PFSK-1 (cell line): ENCODE data around the gene BLOC1S4.

ENCODE experiments used
- FOXP2 ChIP-seq: optimal IDR thresholded peaks from 2 replicates; pipeline ENCODE3; 2011; ENCODE audit warnings: borderline replicate concordance, control low read depth, inconsistent platforms; ENCODE audit not compliant: insufficient read depth; ENCODE audit errors: extremely low read length, extremely low read depth
- POLR2AphosphoS5 ChIP-seq: IDR thresholded peaks from 2 replicates; pipeline ENCODE4 v1.6.1; 2012; ENCODE audit warnings: low read depth, mild to moderate bottlenecking, control low read depth, low read length, moderate library complexity
- SIN3A ChIP-seq: IDR thresholded peaks from 2 replicates; pipeline ENCODE4 v1.6.1; 2012; ENCODE audit warnings: mild to moderate bottlenecking, low read length, moderate library complexity, borderline replicate concordance; ENCODE audit not compliant: insufficient read depth
- TAF1 ChIP-seq: IDR thresholded peaks from 2 replicates; pipeline ENCODE4 v1.6.1; 2012; ENCODE audit warnings: low read length, control low read depth, borderline replicate concordance; ENCODE audit not compliant: insufficient read depth
- TF ChIP-seq, protein P1 (sequence below), 2 experiments: IDR thresholded peaks; 2 replicates each; pipeline versions ENCODE4 v1.6.1 to v1.8.0; 2011 to 2012; ENCODE audit warnings: low read depth in 2 of 2, low read length in 2 of 2, control low read depth in 1 of 2, inconsistent platforms in 1 of 2, mild to moderate bottlenecking in 1 of 2, moderate library complexity in 1 of 2; ENCODE audit not compliant: insufficient read depth in 1 of 2

Gene BLOC1S4

DNA sequence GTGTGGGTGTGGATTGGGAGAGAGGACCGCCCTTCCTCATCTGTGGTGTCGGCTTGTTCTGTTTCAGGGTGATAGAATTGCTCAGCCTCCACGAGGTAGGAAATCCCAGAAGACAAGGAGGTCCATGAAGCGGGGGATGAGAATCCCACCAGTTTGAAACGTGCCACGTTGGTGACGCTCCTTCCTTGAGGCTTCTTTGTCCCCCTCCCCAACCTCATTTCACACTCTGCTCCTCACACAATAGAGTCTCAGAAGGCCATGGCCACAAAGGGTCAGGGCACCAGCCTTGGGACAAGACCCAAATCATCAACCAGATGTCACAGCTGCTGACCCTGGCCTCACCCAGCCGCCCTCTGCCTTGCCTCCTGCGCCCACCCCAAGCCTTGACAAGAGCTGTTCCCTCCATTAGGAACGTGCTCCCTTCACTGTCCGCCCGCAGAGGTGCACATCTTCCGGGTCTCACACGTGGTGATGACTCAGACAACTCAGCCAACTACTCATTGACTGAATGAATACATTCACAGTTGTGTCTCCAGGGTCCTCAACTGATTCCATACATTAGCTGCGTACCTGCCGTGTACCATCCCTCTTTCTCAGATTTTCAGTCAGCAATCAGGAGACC lies 18.3 kb downstream of the BLOC1S4 start:
- no peak for TF ChIP-seq TAF1
- TF ChIP-seq POLR2AphosphoS5 = no peak
- TF ChIP-seq FOXP2 = no peak
- TF ChIP-seq, protein P1, sequence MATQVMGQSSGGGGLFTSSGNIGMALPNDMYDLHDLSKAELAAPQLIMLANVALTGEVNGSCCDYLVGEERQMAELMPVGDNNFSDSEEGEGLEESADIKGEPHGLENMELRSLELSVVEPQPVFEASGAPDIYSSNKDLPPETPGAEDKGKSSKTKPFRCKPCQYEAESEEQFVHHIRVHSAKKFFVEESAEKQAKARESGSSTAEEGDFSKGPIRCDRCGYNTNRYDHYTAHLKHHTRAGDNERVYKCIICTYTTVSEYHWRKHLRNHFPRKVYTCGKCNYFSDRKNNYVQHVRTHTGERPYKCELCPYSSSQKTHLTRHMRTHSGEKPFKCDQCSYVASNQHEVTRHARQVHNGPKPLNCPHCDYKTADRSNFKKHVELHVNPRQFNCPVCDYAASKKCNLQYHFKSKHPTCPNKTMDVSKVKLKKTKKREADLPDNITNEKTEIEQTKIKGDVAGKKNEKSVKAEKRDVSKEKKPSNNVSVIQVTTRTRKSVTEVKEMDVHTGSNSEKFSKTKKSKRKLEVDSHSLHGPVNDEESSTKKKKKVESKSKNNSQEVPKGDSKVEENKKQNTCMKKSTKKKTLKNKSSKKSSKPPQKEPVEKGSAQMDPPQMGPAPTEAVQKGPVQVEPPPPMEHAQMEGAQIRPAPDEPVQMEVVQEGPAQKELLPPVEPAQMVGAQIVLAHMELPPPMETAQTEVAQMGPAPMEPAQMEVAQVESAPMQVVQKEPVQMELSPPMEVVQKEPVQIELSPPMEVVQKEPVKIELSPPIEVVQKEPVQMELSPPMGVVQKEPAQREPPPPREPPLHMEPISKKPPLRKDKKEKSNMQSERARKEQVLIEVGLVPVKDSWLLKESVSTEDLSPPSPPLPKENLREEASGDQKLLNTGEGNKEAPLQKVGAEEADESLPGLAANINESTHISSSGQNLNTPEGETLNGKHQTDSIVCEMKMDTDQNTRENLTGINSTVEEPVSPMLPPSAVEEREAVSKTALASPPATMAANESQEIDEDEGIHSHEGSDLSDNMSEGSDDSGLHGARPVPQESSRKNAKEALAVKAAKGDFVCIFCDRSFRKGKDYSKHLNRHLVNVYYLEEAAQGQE (IDR thresholded peaks at IDR 0.05; ENCODE audit: insufficient read depth in 1 of 2, low read depth in 2 of 2, low read length in 2 of 2) = no peak
- TF ChIP-seq SIN3A = no peak

DNA sequence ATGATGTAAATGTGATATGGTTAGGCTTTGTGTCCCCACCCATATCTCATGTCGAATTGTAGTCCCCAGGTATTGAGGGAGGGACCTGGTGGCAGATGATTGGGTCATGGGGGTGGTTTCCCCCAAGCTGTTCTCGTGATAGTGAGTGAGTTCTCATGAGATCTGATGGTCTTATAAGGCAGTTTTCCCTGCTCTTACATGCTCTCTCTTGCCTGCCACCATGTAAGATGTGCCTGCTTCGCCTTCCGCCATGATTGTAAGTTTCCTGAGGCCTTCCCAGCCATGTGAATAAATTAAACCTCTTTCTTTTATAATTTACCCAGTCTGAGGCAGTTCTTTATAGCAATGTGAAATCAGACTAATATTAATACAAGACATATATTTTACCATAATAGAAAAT lies 23.9 kb downstream of the BLOC1S4 start:
- TF ChIP-seq TAF1 = no peak
- no peak for TF ChIP-seq SIN3A
- no peak for TF ChIP-seq FOXP2
- TF ChIP-seq, protein P1 (IDR thresholded peaks at IDR 0.05; ENCODE audit: insufficient read depth in 1 of 2, low read depth in 2 of 2, low read length in 2 of 2) = no peak
- no peak for TF ChIP-seq POLR2AphosphoS5

DNA sequence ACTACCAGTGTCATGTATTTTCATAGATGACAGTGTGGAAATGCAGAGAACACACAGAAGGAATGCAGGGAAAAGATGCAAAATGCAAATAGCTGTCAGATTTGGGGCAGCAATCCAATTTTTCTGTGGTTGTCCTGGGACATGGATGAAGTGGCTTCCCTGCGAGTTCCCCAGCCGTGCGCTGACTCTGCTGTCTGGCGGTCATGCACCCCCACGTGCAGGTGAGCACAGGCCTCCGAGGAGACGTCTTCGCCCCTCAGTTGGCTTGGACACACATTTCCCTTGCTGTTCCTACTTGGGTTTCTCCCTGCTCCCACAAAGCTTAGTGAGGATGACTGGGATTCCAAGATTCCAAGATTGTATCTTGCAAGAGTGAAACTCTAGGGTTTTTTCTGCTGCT lies 24.4 kb downstream of the BLOC1S4 start:
- TF ChIP-seq TAF1 (no peak), FOXP2 (no peak), POLR2AphosphoS5 (no peak), SIN3A (no peak)
- TF ChIP-seq, protein P1 (IDR thresholded peaks at IDR 0.05; ENCODE audit: insufficient read depth in 1 of 2, low read depth in 2 of 2, low read length in 2 of 2) = no peak

DNA sequence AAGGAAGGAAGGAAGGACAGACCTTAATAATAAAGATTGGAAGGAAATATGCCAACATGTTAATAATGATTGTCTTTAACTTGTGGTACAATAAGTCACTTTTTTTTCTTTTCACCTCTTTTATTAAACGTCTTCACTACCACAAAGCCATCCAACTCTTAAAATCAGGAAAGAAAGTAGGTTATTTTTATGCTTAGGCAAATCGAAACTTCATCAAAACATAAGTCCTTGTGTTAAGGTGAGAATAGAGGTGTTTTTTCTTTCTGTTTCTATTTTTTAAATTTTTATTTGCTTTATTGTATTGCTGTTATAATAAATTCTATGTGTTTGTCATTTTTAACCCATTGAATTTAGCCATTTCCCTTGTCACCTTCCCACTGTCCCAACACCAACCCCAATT lies 26.5 kb downstream of the BLOC1S4 start:
- TF ChIP-seq, protein P1 (IDR thresholded peaks at IDR 0.05; ENCODE audit: insufficient read depth in 1 of 2, low read depth in 2 of 2, low read length in 2 of 2) = no peak
- TF ChIP-seq SIN3A (no peak), TAF1 (no peak), FOXP2 (no peak), POLR2AphosphoS5 (no peak)
